Kidney (tissue), 14 donors: ENCODE measurements around the gene MYO15B. TPM values are rescaled to one million over a fixed set of nuclear protein-coding genes. Genes with fewer than 3 reads are reported as not detected.

Source experiments
- DNase-seq, 5 donors: peaks; one replicate each; pipeline ENCODE4 v3.0.0-alpha.2; 2013 to 2020
- FAIRE-seq: peaks from 2 replicates; lab custom pipeline; 2012; peaks lifted over from hg19 to GRCh38; lab: Jason Lieb, UNC
- H3K27ac ChIP-seq, 2 donors: one replicate each; pipeline ENCODE4 v1.7.0; 2013; ENCODE audit warnings: low read depth in 2 of 2, low read length in 2 of 2, inconsistent platforms in 1 of 2
- H3K27me3 ChIP-seq: one replicate; pipeline ENCODE4 v1.7.1; 2013; ENCODE audit warnings: low read length, inconsistent platforms; ENCODE audit not compliant: control insufficient read depth, insufficient read depth
- H3K36me3 ChIP-seq, 3 donors: one replicate each; pipeline versions ENCODE4 v1.7.0 to v1.7.1; 2013; ENCODE audit warnings: low read length in 3 of 3, control low read depth in 1 of 3, inconsistent platforms in 1 of 3; ENCODE audit not compliant: insufficient read depth in 3 of 3, control insufficient read depth in 2 of 3
- H3K4me1 ChIP-seq, 3 donors: one replicate each; pipeline versions ENCODE4 v1.7.0 to v1.7.1; 2013; ENCODE audit warnings: low read length in 3 of 3, inconsistent platforms in 1 of 3, low read depth in 1 of 3; ENCODE audit not compliant: control insufficient read depth in 2 of 3, insufficient read depth in 2 of 3
- H3K4me3 ChIP-seq, 3 donors: one replicate each; pipeline versions ENCODE4 v1.7.0 to v1.8.1; 2013; ENCODE audit warnings: low read length in 3 of 3, control low read depth in 1 of 3, inconsistent platforms in 1 of 3
- H3K9ac ChIP-seq, 3 donors: one replicate each; pipeline versions ENCODE4 v1.7.0 to v1.7.1; 2013; ENCODE audit warnings: low read length in 3 of 3, control low read depth in 1 of 3, inconsistent platforms in 1 of 3
- H3K9me3 ChIP-seq, 3 donors: one replicate each; pipeline versions ENCODE4 v1.7.0 to v1.7.1; 2013; ENCODE audit warnings: low read length in 3 of 3, control low read depth in 1 of 3, inconsistent platforms in 1 of 3; ENCODE audit not compliant: control insufficient read depth in 2 of 3, insufficient read depth in 1 of 3
- CTCF ChIP-seq: IDR thresholded peaks from 3 replicates; pipeline ENCODE4 v1.5.1; 2012; ENCODE audit warnings: mild to moderate bottlenecking, moderate library complexity, borderline replicate concordance; ENCODE audit not compliant: insufficient read depth; ENCODE audit errors: extremely low read depth
- intact Hi-C: fragments of 100-400 bp; cut with DNase I; formaldehyde crosslinking; loops from one replicate; pipeline ENCODE4 v1.11.1; 2022
- polyA plus RNA-seq: library from polyadenylated mRNA; stranded (reverse); fragments of 350-450 nt; fragmentation: Illumina TruSeq; extraction: RNeasy Lipid Tissue Mini Kit (QIAGEN cat#74804); gene quantifications from one replicate; pipeline ENCODE4 v1.2.3, GENCODE V29; 2014; ENCODE audit warnings: low read depth, low replicate concordance; ENCODE audit not compliant: insufficient read depth
- total RNA-seq: library from RNA; stranded (reverse); fragmentation: NEBNext Ultra II Directional; extraction: Animal tissue kit (Norgen Biotek cat#: 25700); gene quantifications from one replicate; pipeline ENCODE4 v1.2.1, GENCODE V29; 2021
- donor health status: control.
- donor health status: control.
- donor health status: control.
- donor health status: control.
- donor health status: control.
- donor health status: DM: yes; HTN: yes; CAD: no.
- donor health status: Normal renal cell carcinoma (clear cell type).

Gene MYO15B
- total and polyA plus RNA-seq, 2 donors from 2014 or later = 139 to 286 TPM

- H3K27ac ChIP-seq = no peak overlapping the region
- peaks cover 0 to 2% (median 0%) of the 10 kb centered on the region in 3 donors for H3K36me3 ChIP-seq
- no peaks in the 10 kb centered on the region for H3K4me1 ChIP-seq
- no peak overlapping the region for H3K4me3 ChIP-seq
- no peak for TF ChIP-seq CTCF
- H3K27me3 ChIP-seq = no peaks in the 10 kb centered on the region
- no peak overlapping the region for H3K9ac ChIP-seq
- no peak for FAIRE-seq
- no peaks in the 10 kb centered on the region for H3K9me3 ChIP-seq
- intact Hi-C loops = no loop called here
- DNase-seq = no peak
These were observed 19.5 kb downstream of the MYO15B start for GRCh38 chr17:75607086-75607485.

GRCh38 chr17:75610103-75610984 is 22.7 kb downstream of the MYO15B start:
- Histone ChIP-seq H3K36me3 (peaks cover 0 to 4% (median 2%) of the 10 kb centered on the region in 3 donors), H3K4me1 (peaks cover 0 to 2% (median 0%) of the 10 kb centered on the region in 3 donors), H3K27ac (peak overlapping the region; percentile 36 to 41), H3K4me3 (peak overlapping the region in 2 of 3 donors; percentile 58 to 68), H3K27me3 (no peaks in the 10 kb centered on the region), H3K9ac (no peak overlapping the region), H3K9me3 (no peaks in the 10 kb centered on the region)
- intact Hi-C loops = no loop called here
- FAIRE-seq = no peak
- peak in 2 of 5 donors; percentile 28 to 67 for DNase-seq
- no peak for TF ChIP-seq CTCF

DNA sequence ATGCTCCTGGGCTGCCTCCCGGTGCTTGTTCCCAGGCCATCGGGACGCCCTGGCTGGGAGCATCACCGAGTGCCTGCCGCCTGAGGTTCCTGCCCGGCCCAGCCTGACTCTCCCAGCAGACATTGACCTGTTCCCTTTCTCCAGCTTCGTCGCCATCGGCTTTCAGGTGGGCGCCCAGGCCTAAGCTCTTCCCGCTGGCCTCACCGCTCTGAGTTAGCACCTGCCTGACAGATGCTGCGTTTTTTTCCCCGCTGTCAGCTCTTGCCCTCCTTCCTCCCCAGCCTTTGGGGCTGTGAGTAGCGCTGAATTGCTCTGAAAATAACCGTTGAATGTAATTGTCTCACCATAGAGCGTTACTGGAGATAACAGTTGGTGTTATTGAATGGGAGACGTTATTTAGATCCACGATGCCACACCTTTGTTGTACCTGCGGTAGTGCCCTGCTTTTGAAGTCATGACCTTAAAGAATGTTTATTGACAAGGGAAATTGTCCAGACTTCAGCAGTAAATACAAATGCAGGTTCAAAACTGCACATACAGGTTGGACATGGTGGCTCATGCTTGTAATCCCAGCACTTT is 24.3 kb downstream of the MYO15B start:
- no peak for DNase-seq
- no peaks in the 10 kb centered on the region for H3K27me3 ChIP-seq
- FAIRE-seq = no peak
- intact Hi-C loops = no loop called here
- no peak overlapping the region for H3K9ac ChIP-seq
- TF ChIP-seq CTCF = no peak
- H3K4me1 ChIP-seq = peaks cover 0 to 2% (median 0%) of the 10 kb centered on the region in 3 donors
- H3K27ac ChIP-seq = no peak overlapping the region
- peaks cover 0 to 11% (median 2%) of the 10 kb centered on the region in 3 donors for H3K36me3 ChIP-seq
- no peaks in the 10 kb centered on the region for H3K9me3 ChIP-seq
- H3K4me3 ChIP-seq = peak overlapping the region in 1 of 3 donors; percentile 68
